Prostate gland (tissue), 2 donors: ENCODE measurements around the gene TRAF2. TPM values are rescaled to one million over a fixed set of nuclear protein-coding genes. Genes with fewer than 3 reads are reported as not detected.

Experiments
- DNase-seq: peaks from one replicate; pipeline ENCODE4 v3.0.0-alpha.2; 2019; ENCODE audit warnings: low spot score
- H3K27ac ChIP-seq, 2 donors: fragments of 200-600 bp; sonication (generic); 2 replicates each; pipeline ENCODE4 v1.5.1; 2017 to 2019
- H3K27me3 ChIP-seq: fragments of 200-600 bp; sonication (generic); replicated peaks from 2 replicates; pipeline ENCODE4 v1.5.1; 2019; ENCODE audit not compliant: insufficient read depth
- H3K36me3 ChIP-seq, 2 donors: fragments of 200-600 bp; sonication (generic); 1 replicate in 1 of 2; 2 replicates in 1 of 2; pipeline versions ENCODE4 v1.5.1 to v1.8.1; 2017 to 2019
- H3K4me1 ChIP-seq: fragments of 200-600 bp; sonication (generic); replicated peaks from 2 replicates; pipeline ENCODE4 v1.5.1; 2019
- H3K4me3 ChIP-seq, 2 donors: fragments of 200-600 bp; sonication (generic); 2 replicates each; pipeline ENCODE4 v1.5.1; 2017 to 2019
- H3K9me3 ChIP-seq: fragments of 200-600 bp; sonication (generic); 2 replicates; pipeline ENCODE4 v1.5.1; 2017
- POLR2A ChIP-seq: fragments of 450-650 bp; IDR thresholded peaks from one replicate; pipeline ENCODE4 v1.6.1; 2016; ENCODE audit warnings: antibody characterized with exemption, mild to moderate bottlenecking
- POLR2AphosphoS5 ChIP-seq: sonication (generic); formaldehyde crosslinking; IDR thresholded peaks from one replicate; pipeline ENCODE4 v1.6.1; 2017; ENCODE audit warnings: antibody characterized with exemption
- WGBS: methylation state at CpG from one replicate; pipeline ENCODE4 v1.1.5; 2018; 5-methylcytosine and 5-hydroxymethylcytosine counted together
- intact Hi-C: fragments of 100-400 bp; cut with DNase I; formaldehyde crosslinking; loops from one replicate; pipeline ENCODE4 v1.14.2; 2022
- total RNA-seq, 2 donors: library from RNA; depleted of rRNA; stranded (reverse); fragments of >200 nt; gene quantifications; one replicate each; pipeline ENCODE4 v1.1.0, GENCODE V29; 2016
- TF ChIP-seq, protein P1 (sequence below), 4 experiments: fragments of 200-600 bp in 2 of 4; fragments of 450-650 bp in 2 of 4; sonication (generic) in 2 of 4; IDR thresholded peaks; 1 replicate in 3 of 4; 2 replicates in 1 of 4; pipeline ENCODE4 v1.5.1; 2016 to 2019; ENCODE audit warnings: antibody characterized with exemption in 4 of 4, mild to moderate bottlenecking in 2 of 4, moderate library complexity in 2 of 4

TRAF2 gene
- total RNA-seq, 2 donors from 2014 or later: 23.6 to 24.2 TPM

- TF ChIP-seq POLR2AphosphoS5 (no peak), POLR2A (no peak)
- TF ChIP-seq, protein P1, sequence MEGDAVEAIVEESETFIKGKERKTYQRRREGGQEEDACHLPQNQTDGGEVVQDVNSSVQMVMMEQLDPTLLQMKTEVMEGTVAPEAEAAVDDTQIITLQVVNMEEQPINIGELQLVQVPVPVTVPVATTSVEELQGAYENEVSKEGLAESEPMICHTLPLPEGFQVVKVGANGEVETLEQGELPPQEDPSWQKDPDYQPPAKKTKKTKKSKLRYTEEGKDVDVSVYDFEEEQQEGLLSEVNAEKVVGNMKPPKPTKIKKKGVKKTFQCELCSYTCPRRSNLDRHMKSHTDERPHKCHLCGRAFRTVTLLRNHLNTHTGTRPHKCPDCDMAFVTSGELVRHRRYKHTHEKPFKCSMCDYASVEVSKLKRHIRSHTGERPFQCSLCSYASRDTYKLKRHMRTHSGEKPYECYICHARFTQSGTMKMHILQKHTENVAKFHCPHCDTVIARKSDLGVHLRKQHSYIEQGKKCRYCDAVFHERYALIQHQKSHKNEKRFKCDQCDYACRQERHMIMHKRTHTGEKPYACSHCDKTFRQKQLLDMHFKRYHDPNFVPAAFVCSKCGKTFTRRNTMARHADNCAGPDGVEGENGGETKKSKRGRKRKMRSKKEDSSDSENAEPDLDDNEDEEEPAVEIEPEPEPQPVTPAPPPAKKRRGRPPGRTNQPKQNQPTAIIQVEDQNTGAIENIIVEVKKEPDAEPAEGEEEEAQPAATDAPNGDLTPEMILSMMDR (IDR thresholded peaks at IDR 0.05): no peak
- Histone ChIP-seq H3K4me1 (no peaks in the 10 kb centered on the region), H3K27me3 (no peaks in the 10 kb centered on the region), H3K36me3 (no peaks in the 10 kb centered on the region), H3K27ac (no peak overlapping the region), H3K4me3 (no peak overlapping the region), H3K9me3 (no peaks in the 10 kb centered on the region)
- DNase-seq: no peak
- WGBS: 94% methylated on average over 9 of the region's 9 CpGs
- intact Hi-C loops: no loop called here
Measured at GRCh38 chr9:136955943-136956335, 69.6 kb downstream of the TRAF2 start.

- 98% methylated on average over 4 of the region's 4 CpGs for WGBS
- Histone ChIP-seq H3K9me3 (no peaks in the 10 kb centered on the region), H3K4me3 (no peak overlapping the region), H3K27me3 (no peaks in the 10 kb centered on the region), H3K4me1 (peaks cover 5% of the 10 kb centered on the region), H3K36me3 (no peaks in the 10 kb centered on the region), H3K27ac (no peak overlapping the region)
- intact Hi-C loops: no loop called here
- TF ChIP-seq, protein P1 (IDR thresholded peaks at IDR 0.05): no peak
- no peak for TF ChIP-seq POLR2A
- no peak for DNase-seq
Measured at GRCh38 chr9:136956604-136957003, 70.3 kb downstream of the TRAF2 start.

- no peak for DNase-seq
- H3K27ac ChIP-seq: no peak overlapping the region
- peaks cover 9% of the 10 kb centered on the region for H3K4me1 ChIP-seq
- H3K9me3 ChIP-seq: no peaks in the 10 kb centered on the region
- TF ChIP-seq, protein P1 (IDR thresholded peaks at IDR 0.05): no peak
- no peak for TF ChIP-seq POLR2A
- no peak for TF ChIP-seq POLR2AphosphoS5
- WGBS: 94% methylated on average over 1 of the region's 1 CpG
- no peaks in the 10 kb centered on the region for H3K36me3 ChIP-seq
- intact Hi-C loops: no loop called here
- no peaks in the 10 kb centered on the region for H3K27me3 ChIP-seq
- H3K4me3 ChIP-seq: no peak overlapping the region
Measured at GRCh38 chr9:136957461-136957860, 71.1 kb downstream of the TRAF2 start.

DNA sequence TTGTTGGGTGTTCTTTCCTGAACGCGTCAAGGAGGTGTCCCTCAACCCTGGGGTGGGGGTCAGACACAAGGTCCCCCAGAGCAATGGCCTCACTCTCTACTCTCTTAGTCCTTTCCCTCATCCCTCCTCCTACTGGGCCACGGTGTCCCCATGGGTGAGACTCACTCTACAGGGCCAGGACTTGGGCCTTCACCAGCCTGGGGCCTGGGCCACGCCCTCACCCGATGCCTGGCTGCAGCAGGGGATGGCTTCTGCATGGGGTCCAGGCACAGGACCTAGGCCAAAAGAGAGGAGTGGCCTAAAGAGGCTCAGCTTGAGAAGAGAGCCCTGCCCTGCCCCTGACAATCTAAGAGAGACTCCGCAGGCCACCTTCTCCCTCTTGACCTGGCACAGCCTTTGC, 71.6 kb downstream of the TRAF2 start:
- Histone ChIP-seq H3K27me3 (no peaks in the 10 kb centered on the region), H3K4me3 (no peak overlapping the region), H3K27ac (no peak overlapping the region), H3K4me1 (peaks cover 9% of the 10 kb centered on the region), H3K9me3 (no peaks in the 10 kb centered on the region), H3K36me3 (no peaks in the 10 kb centered on the region)
- DNase-seq: no peak
- TF ChIP-seq POLR2AphosphoS5: no peak
- TF ChIP-seq, protein P1 (IDR thresholded peaks at IDR 0.05): no peak
- no peak for TF ChIP-seq POLR2A
- WGBS: 94% methylated on average over 6 of the region's 6 CpGs
- intact Hi-C loops: no loop called here

- Histone ChIP-seq H3K36me3 (no peaks in the 10 kb centered on the region), H3K9me3 (no peaks in the 10 kb centered on the region), H3K27me3 (no peaks in the 10 kb centered on the region), H3K4me1 (peaks cover 9% of the 10 kb centered on the region), H3K4me3 (no peak overlapping the region), H3K27ac (no peak overlapping the region)
- no peak for DNase-seq
- TF ChIP-seq POLR2AphosphoS5 (no peak), POLR2A (no peak)
- TF ChIP-seq, protein P1 (IDR thresholded peaks at IDR 0.05): no peak
- intact Hi-C loops: no loop called here
- 91% methylated on average over 7 of the region's 7 CpGs for WGBS
Measured at GRCh38 chr9:136958473-136958872, 72.2 kb downstream of the TRAF2 start.
